ENCODE measurements around the gene RRBP1.

Gene RRBP1

GRCh38 chr20:17606001-17606400, 76.0 kb downstream of the RRBP1 start:
- no peak for DNase-seq (ENCODE audit: extremely low spot score)
- ChIA-PET POLR2A (no interaction called here), CTCF (interaction anchor here (0.9 to 3.6 kb wide), 4 partner anchors 11 to 69 kb away, joined by 3 to 19 read pairs (median 4); no protein-coding TSS in a partner anchor)
- no peak for TF ChIP-seq CTCF (IDR thresholded peaks at IDR 0.05; ENCODE audit: control extremely low read depth, extremely low read depth, low read depth, missing control alignments)

GRCh38 chr20:17605131-17605660, 76.8 kb downstream of the RRBP1 start:
- TF ChIP-seq CTCF (IDR thresholded peaks at IDR 0.05; ENCODE audit: control extremely low read depth, extremely low read depth, low read depth, missing control alignments) = no peak
- DNase-seq (ENCODE audit: extremely low spot score) = no peak
- POLR2A ChIA-PET = no interaction called here
- CTCF ChIA-PET = interaction anchor here (1.2 to 3.6 kb wide), 3 partner anchors 12 to 16 kb away, joined by 3 to 19 read pairs (median 4); no protein-coding TSS in a partner anchor

- ChIA-PET CTCF (interaction anchor here (0.7 to 1.7 kb wide), 6 partner anchors 12 to 394 kb away, joined by 3 to 7 read pairs (median 3); no protein-coding TSS in a partner anchor), POLR2A (no interaction called here)
- TF ChIP-seq CTCF (IDR thresholded peaks at IDR 0.05; ENCODE audit: control extremely low read depth, extremely low read depth, low read depth, missing control alignments) = no peak
- DNase-seq (ENCODE audit: extremely low spot score) = no peak
Measured at GRCh38 chr20:17602493-17602892, 79.5 kb downstream of the RRBP1 start.

GRCh38 chr20:17601957-17602356, 80.1 kb downstream of the RRBP1 start:
- no peak for TF ChIP-seq CTCF (IDR thresholded peaks at IDR 0.05; ENCODE audit: control extremely low read depth, extremely low read depth, low read depth, missing control alignments)
- CTCF ChIA-PET = interaction anchor here (0.7 to 1.7 kb wide), 7 partner anchors 12 to 394 kb away, joined by 3 to 7 read pairs (median 3); no protein-coding TSS in a partner anchor
- POLR2A ChIA-PET = no interaction called here

GRCh38 chr20:17598013-17598550, 84.0 kb downstream of the RRBP1 start:
- ChIA-PET POLR2A (no interaction called here), CTCF (interaction anchor here (1.2 kb wide), 1 partner anchor 9 kb away, joined by 3 read pairs; no protein-coding TSS in a partner anchor)
- no peak for TF ChIP-seq CTCF (IDR thresholded peaks at IDR 0.05; ENCODE audit: control extremely low read depth, extremely low read depth, low read depth, missing control alignments)
- DNase-seq (ENCODE audit: extremely low spot score) = no peak

More at GRCh38 chr20:17601957-17602356, 80.1 kb downstream of the RRBP1 start:
- no peak for DNase-seq (ENCODE audit: extremely low spot score)

- TF ChIP-seq CTCF (IDR thresholded peaks at IDR 0.05; ENCODE audit: control extremely low read depth, extremely low read depth, low read depth, missing control alignments) = no peak
- DNase-seq (ENCODE audit: extremely low spot score) = no peak
- ChIA-PET CTCF (no interaction called here), POLR2A (no interaction called here)
Measured at GRCh38 chr20:17595856-17596255, 86.2 kb downstream of the RRBP1 start.
